ENCODE results near the gene ZNF610. TPM values are rescaled to one million over a fixed set of nuclear protein-coding genes. Genes with fewer than 3 reads are reported as not detected.

Gene ZNF610
- total RNA-seq, 2 experiments from 2014 or later: 3.3 to 3.9 TPM

Other genes starting within 250 kb of the ZNF610 start
- 10 to 100 TPM; 38.4 to 38.6 TPM for gene ZNF841, start 240.5 kb upstream of the ZNF610 start, total RNA-seq
- 10 to 100 TPM; 12.1 to 13.3 TPM for gene ZNF616, start 196.3 kb upstream of the ZNF610 start, total RNA-seq
- 10 to 100 TPM; 25.8 to 29.2 TPM for gene ZNF836, start 164.6 kb upstream of the ZNF610 start, total RNA-seq
- gene PPP2R1A, start 146.2 kb upstream of the ZNF610 start, total RNA-seq: 100 to 1,000 TPM; 184 to 187 TPM
- 10 to 100 TPM; 37.1 to 38.7 TPM for gene ZNF766, start 66.7 kb upstream of the ZNF610 start, total RNA-seq
- 10 to 100 TPM; 19.5 to 21.5 TPM for gene ZNF480, start 39.1 kb upstream of the ZNF610 start, total RNA-seq
- 10 to 100 TPM; 30.1 to 31.1 TPM for gene ZNF880, start 33.7 kb downstream of the ZNF610 start, total RNA-seq
- gene ZNF528, start 61.6 kb downstream of the ZNF610 start, total RNA-seq: 10 to 100 TPM; 31.7 to 33.0 TPM
- not detected for gene ZNF534, start 92.9 kb downstream of the ZNF610 start, total RNA-seq
- 1 to 10 TPM; 3.4 to 4.7 TPM for gene ZNF578, start 117.3 kb downstream of the ZNF610 start, total RNA-seq
- 10 to 100 TPM; 53.5 to 59.8 TPM for gene ZNF808, start 191.4 kb downstream of the ZNF610 start, total RNA-seq
- gene ZNF701, start 234.0 kb downstream of the ZNF610 start, total RNA-seq: 10 to 100 TPM; 40.2 to 40.5 TPM

All from activated naive CD8-positive, alpha-beta T cell treated with anti-CD3 and anti-CD28 coated beads, Interleukin-2, amount 10 ng/mL, durations not matched to agents 7 days and 5 days (primary cell).